ENCODE results near the gene OR5M3.

DNA sequence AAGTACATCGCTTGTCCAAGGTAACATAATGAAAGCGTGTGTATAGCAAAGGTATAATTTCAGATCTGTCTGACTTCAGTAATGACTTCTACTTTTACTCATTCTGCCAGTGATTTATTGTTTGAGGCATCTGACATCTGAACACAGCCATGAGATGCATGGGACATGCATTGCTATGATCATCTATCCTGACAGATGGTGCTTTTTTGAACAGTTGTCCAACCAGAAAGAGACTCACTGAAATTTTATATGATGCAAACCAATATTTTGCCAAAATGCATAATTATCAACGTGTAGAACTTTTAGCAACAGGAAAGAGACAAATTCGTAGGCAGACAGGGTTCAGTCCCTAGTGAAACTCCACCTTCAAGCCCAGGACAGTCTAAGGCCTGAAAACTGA is 19.6 kb downstream of the OR5M3 start:
- TF ChIP-seq, protein P1, sequence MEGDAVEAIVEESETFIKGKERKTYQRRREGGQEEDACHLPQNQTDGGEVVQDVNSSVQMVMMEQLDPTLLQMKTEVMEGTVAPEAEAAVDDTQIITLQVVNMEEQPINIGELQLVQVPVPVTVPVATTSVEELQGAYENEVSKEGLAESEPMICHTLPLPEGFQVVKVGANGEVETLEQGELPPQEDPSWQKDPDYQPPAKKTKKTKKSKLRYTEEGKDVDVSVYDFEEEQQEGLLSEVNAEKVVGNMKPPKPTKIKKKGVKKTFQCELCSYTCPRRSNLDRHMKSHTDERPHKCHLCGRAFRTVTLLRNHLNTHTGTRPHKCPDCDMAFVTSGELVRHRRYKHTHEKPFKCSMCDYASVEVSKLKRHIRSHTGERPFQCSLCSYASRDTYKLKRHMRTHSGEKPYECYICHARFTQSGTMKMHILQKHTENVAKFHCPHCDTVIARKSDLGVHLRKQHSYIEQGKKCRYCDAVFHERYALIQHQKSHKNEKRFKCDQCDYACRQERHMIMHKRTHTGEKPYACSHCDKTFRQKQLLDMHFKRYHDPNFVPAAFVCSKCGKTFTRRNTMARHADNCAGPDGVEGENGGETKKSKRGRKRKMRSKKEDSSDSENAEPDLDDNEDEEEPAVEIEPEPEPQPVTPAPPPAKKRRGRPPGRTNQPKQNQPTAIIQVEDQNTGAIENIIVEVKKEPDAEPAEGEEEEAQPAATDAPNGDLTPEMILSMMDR (IDR thresholded peaks at IDR 0.05) = no peak
- TF ChIP-seq POLR2A (IDR thresholded peaks at IDR 0.05) = no peak

Data from upper lobe of left lung (tissue), 4 donors.